ENCODE results near the gene WDFY4.

The WDFY4 gene

DNA sequence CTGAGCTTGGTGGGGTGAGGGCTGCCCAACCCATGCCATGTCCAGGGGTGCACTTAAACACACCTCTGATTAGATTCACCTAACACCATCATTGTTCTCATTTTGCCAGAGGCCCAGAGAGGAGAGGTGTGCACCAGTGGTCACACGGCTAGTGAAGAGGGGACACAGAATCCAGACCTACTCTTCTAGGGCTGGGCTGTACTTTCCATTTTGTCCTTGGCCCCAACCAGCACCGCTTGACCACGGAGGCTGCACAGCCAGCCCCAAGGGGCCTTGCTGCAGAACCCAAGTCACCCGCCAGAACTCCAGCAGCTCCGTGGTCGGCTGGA lies 246 bp upstream of the WDFY4 start:
- no peak for DNase-seq (ENCODE audit: low read depth in 2 of 2, low spot score in 1 of 2)

DNA sequence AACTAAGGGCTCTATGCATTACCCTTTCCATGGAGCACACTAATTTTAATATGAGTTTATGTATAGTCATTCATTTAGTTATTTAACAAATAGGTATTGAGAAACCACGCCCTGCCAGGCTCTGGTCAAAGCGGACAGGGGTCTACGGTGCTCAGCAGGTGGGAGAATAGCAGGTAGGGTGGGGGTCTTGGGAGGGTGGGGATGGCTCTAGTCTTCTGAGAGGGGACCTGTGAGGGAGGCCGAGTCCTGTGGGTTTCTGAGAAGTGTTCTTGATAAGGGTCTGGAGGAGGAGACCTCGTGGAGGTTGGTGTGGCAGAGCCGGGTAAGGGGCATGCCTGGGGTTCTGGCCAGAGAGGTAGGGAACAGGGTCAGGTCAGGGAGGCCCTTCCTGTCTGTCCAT lies 1.1 kb downstream of the WDFY4 start:
- DNase-seq (ENCODE audit: low read depth in 2 of 2, low spot score in 1 of 2), result no peak

DNA sequence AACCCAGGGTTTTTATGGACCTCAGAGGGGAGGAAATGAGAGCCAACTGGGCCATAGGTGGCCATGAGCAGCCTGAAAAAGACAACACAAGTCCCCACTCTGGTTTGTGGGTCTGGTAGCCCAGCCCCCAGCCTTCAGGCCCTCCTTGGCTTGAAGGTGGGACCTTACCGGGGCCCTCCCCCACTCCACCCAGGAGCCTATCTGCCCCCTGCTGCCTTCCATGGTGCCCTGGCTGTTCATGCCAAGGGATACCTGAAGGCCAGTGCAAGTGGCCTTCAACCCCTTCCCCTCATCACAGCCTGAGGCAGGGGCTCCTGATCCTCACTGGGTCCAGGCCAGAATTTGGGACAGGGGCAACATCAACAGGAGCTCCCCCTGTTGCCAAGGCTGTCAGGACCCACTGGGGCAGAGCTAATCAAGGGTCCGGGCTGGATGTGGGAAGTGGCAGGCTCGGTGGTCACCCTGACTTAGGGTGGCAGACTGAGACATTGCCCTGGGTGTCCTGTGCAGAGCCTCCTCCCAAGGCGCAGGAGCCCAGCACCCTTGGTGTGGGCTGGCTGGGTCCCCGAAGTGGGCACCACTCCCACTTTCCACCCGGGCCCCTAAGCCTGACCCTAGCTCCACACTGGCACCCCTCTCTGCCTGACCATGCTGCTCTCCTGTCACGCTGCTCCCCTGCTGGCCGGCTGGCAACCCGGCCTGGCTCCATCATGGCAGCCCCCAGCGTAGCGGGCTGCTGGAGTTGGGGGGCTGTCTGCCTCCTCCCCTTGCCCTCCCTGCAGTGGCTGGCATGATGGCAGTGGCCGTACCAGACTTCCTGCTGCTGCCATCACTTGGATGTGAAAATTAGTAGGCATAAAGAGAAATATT lies 6.4 kb downstream of the WDFY4 start:
- no peak for DNase-seq (ENCODE audit: low read depth in 2 of 2, low spot score in 1 of 2)

DNA sequence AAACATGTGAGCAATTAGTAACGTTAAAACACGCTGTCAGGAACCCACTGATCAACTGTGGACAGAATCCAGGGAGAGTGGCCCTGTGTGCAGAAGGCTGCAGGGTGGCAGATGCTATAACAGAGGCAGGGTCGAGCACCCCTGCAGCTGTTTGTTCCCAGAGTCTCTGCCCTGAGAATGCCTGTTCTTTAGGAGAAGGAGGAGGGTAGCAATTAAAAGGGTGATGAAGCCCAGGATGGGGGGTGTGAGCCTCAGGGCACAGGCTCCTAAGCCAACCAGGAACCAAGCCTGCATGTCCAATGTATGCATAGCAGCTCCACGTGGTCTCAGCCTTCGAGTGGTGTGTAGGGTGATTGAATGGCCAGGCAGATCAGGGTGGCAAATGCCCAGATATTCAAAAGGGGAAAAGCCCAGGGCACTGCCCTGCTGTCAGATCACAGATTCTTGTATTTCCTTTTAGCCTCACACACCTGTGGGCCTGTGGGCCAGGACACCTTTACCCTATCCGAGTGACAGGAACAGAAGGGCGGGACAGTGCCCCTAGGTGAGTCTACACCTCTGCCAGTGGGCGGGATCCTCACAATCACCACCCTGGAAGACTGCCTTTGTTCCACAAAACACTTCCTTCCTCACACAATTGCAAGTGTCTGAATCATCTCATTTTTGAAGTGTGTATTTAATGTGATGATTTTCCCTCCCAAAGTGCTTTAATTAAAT lies 7.3 kb downstream of the WDFY4 start:
- no peak for DNase-seq (ENCODE audit: low read depth in 2 of 2, low spot score in 1 of 2)

DNA sequence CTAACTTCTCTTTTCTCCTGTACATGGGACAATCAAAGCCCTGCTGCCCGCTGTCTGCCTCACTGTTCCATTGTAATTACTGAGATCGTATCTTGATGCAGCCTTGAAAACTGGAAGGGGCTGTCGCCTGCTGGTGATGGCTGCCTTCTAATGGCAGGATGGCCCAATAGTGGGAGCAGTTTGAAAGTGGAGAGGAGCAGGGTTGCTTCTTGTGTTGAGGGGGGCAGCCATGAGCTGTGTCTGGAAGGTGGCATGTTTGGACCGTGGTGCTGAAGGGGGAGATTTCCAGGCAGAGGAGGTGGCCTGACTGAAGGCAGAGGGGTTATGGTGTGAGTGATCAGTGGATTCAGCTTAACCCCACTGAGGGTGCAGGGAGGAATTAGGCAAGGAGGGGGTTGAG lies 8.1 kb downstream of the WDFY4 start:
- no peak for DNase-seq (ENCODE audit: low read depth in 2 of 2, low spot score in 1 of 2)

DNA sequence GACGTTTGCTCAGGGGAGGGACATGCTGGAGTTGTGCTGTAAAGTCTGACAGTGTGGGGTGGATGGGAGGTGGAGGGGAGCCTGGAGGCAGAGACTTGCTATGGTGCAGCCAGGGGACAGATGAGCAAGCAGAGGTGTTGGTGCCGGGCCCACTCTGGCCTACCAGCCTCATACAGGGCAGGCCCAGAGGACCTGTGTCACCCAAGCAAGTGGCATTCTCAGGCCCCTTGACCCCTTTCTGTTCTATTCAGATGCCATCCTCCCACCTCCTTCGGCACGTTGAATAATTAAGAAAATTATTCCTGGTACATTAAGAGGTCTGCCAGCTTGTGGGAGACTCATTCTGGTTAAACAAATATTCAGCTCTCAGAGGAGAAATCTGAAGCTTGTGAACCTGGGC lies 8.5 kb downstream of the WDFY4 start:
- DNase-seq (ENCODE audit: low read depth in 2 of 2, low spot score in 1 of 2), result no peak

DNA sequence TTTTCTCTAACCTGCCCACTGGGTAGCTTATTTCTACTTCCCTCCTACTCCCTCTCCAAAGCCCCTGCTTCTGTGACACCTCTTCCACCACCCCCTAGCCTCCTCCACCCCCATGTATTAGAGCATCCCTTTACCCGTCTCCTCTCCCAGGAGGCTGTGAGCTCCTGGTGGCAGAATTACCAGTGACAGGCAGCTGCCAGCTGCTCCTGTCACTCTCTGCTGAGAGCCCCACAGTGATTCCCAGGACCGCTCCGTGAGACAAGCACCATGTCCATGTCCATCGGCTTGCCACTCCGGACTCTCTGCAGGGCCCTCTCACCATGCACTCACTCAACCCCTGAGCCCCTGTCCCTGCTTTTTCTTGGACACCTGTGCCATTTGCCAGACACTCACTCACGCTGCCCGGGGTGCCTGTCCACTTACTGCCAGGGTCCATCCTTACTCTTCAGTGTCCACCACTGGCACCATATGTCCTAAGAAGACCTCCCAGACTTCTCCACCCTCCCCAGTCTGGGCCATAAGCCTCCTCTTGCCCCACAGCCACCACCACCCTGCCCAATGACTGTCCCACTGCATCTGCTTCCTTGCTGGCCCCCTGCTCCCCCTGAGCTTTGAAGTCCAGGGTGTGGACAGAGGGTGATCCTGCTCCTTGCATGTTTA lies 9.8 kb downstream of the WDFY4 start:
- no peak for DNase-seq (ENCODE audit: low read depth in 2 of 2, low spot score in 1 of 2)

DNA sequence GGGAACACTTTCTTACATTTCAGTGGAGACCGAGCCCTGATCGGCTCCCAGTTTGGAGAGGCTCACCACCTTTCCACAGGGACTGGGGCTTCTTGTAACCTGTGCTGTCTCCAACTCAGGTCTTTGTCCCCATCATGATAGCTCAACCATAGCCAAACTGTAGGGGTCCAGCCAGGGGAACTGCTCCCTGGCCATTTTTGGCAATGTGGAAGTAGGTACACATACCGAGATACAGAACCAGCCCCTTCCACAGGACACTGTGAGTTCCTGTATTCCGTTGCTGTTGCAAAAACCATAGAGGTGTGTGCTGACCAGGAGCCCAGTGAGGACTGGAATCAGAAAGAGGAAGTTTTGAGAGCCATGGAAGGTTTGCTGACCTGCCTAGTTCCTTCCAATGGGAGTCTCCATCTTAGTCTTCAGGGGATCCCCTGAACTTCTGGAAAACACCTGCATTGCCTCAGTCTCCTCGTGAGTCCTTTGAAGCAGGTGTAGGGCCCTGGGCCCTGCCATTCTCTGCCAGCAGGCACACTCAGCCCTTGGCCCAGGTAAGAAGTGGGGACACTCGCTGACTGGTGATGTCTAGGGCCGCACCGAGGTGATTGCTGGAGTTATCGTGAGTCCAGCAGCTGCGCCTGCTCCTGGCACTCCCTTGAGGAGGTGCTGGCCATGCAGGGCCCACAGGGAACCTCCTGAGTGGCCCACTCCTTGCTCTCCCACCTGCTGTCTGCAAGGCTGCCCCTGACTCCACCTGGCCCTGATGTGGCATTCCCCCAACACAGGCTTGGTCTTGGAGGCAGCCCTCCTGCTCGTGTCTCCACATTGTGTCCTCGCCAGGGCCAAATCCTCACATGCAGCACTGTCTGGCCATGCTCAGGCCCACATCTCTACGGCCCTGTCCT lies 11.2 kb downstream of the WDFY4 start:
- DNase-seq (ENCODE audit: low read depth in 2 of 2, low spot score in 1 of 2), result no peak

DNA sequence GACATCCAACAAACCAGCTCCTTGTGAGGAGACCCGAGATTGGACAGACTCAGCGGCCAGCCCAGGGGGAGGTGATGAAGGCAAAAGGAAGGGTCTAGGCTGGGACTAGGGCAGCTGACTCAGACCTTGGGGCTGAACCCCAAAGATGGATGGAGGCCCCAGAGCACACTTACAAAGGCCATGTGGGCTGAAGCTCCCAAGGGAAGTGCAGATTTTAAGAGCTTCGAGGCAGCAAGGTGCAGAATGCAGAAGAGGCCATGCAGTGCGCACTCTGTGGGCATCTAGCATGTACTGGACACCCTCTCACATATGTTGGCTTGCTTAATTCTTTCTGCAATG lies 11.8 kb downstream of the WDFY4 start:
- DNase-seq (ENCODE audit: low read depth in 2 of 2, low spot score in 1 of 2), result no peak

DNA sequence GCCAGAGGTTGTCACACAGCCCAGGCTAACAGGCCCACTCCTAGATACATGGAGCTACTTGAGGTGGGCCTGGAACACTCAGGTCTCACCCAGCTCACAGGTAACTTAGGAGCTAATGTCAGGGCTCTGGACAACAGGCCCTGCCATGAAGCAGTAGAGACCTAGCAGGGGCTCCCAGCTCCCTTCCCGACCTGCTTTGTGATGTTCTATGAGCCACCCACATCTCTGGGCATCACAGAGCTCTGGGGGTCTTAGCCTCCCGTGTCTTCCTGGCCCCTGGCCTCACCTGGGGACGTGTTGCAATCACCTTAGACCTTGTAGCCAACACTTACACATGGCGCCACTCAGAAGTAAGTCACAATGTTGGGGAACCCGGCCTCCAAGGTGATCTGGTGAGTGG lies 12.4 kb downstream of the WDFY4 start:
- no peak for DNase-seq (ENCODE audit: low read depth in 2 of 2, low spot score in 1 of 2)

DNA sequence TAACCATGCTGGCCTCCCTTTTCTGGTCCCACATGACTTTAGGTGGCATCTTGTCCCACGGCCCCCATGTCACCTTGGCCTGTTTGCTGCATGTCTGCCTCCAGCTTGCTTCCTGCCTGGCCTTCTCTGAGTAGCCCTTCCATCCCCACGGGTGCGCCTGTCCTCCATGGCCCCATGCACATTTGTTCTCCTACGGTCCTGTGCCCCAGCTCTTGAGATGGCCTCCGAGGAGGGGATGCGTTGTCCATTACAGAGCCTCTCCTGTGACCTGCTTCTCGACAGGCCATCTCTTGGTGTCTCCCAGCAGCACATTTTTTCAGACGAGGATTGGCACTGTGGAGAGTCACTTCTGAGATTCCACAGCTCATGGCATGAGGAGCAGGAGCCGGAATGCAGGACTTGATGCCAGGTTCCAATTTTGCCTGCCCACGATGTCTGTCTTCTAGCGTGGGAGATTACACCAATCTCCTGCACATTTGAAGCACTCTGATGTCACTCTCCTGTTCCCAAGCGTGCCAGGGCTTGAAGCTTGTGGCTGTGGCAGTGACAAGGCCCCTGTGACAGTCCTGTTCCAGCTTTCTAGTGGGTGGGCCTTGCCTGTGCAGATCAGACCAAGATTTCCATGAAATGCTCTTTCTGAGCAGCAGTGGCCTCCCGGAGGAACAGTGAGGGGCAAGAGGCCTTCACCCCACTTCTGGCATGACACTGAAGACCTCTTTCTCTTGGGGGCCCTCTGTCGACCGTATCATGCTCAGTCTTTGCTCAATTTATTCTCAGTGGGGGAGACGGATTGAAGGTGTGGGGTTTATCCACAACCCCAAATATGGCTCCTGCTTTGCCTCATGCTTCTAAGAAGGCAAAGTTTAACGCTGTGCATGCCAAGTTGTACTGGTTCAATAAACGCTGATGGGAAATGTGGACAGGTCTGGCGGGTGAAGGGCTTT lies 13.4 kb downstream of the WDFY4 start:
- no peak for DNase-seq (ENCODE audit: low read depth in 2 of 2, low spot score in 1 of 2)

DNA sequence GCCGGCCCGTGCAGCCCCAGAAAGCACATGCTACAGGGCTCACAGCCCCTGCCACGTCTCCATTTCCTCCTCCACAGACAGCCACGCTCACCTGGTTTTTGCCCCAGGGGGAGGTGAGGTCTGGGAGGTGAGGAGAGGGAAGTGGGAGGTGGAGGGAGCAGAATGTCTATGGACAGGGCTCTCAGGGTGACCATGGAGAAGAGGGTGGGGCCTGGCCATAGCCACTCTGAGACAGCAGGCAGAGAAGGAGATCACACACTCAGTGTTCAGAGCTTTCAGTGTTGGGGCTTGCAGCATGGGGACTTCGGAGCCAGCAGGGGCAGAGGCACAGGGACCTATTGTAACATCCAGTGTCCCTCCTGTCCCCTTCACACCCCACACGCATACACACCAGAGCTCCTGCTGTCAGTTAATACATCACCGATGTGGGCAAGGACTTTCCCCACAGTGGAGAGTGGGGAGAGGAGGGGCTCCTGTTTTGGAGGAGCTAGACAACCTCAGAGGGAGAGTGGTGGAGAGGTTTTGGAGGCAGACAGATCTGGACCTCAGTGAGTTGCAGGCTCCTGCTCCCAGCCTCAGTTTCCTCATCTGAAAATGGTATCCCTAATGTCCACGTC lies 14.4 kb downstream of the WDFY4 start:
- no peak for DNase-seq (ENCODE audit: low read depth in 2 of 2, low spot score in 1 of 2)

DNA sequence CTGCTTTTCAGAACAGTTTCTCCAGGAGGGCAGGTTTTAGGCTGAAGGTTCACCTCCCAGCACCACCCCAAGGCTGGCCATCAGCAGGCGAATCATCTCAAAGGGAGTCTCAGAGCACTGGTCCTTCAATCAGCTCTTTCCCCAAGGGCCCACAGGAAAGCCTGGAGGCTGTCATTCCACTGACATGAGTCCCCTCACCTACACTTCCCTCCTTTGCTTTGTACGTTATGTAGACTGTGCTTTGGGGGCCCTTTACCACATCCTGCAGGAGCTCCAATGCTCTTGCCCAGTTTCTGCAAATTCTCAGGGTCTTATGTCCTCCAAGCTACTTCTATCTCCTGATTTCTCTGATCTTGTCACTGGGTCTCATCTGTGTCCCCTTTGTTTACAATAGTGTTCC lies 15.4 kb downstream of the WDFY4 start:
- no peak for DNase-seq (ENCODE audit: low read depth in 2 of 2, low spot score in 1 of 2)

DNA sequence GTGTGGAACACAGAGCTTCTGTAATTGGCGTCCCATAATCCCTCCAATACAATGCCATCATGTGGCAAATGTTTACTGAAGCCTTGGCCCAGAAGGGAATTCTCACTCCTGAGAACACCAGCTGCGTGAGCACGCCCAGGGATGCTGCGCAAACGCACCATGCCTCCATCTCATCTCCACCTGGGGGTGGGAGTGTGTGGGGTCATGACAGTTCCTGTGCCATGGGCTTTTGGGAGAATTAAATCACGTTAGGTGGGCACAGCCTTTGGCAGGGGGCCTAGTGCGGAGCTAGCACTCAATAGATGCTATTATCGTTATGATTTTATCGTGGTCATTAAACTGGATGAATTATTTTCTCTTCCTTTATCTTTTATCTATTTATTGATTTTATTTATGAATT lies 15.8 kb downstream of the WDFY4 start:
- DNase-seq (ENCODE audit: low read depth in 2 of 2, low spot score in 1 of 2), result no peak

DNA sequence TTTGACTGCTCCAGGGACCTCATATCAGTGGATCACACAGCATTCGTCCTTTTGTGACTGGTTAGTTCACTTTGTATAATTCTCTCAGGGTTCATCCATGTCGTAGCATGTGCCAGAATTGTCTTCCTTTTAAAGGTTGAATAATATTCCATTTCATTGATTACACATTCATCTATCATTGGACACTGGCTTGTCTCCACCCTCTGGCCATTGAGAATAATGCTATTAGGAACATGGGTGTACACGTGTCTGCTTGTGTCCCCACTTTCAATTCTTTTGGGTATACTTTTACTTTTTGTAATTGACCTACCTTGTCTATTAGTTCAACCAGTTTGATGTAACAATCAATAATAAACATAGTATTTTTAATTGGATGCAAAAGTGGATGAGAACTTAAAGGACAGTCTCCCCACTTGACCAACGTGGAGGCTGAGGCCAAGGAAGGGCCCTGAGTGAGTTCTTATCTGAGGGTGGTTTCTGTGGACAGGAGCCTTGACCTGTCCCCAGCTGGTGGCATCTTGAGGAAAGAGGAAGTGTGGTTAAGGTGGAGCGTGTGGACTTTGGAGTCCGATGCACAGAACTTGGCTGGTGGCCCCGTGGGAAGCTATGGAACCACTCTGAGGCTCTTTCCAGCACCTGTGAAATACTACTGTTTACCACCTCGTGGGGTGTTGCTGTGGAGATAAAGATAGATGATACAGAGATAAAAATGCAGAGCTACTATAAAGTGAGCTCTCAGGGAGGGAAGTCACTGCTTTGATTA lies 16.6 kb downstream of the WDFY4 start:
- no peak for DNase-seq (ENCODE audit: low read depth in 2 of 2, low spot score in 1 of 2)

DNA sequence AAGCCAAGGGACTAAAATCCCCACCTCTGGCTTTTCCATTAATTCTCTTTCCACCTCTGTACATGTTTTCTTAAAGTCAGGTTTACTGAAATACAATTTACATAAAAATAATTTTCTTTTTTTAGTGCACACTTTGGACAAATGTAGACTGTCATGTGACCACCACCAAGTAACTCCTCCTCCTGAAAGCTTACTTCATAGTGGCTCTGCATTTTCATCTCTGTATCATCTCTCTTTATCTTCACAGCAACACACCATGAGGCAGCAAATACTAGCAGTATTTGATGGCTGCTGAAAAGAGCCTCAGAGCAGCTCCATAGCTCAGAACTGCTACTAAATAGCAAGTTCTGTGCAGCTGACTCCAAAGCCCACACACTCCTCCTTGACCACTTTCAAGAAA lies 17.3 kb downstream of the WDFY4 start:
- no peak for DNase-seq (ENCODE audit: low read depth in 2 of 2, low spot score in 1 of 2)

DNA sequence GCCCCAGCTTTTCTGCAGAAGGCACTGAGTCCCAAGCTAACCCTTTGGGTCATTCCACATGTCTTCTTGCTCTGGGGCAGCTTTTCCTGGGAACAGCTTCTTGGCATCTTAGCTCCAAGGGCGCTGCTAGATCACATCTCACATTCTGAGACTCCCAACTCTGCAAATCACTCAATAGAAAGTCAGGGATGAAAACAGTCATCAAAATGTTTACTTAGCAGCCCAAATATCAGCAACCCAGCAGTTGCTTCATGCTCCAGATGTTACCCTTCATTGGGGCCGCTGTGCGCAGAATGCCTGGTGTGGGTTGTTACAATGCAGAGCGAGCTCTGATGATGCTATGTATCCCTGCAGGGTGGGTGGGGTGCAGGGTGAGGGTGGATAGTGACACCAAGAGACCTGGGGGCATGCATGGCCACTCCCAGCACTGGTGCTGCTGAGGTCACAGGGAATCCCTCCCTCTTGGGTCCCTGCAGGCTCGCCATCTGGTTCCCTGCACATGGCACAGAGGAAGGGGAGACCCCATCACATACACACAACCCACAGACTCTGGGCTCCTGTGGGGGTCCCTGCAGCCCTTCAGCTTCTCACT lies 19.0 kb downstream of the WDFY4 start:
- no peak for DNase-seq (ENCODE audit: low read depth in 2 of 2, low spot score in 1 of 2)

DNA sequence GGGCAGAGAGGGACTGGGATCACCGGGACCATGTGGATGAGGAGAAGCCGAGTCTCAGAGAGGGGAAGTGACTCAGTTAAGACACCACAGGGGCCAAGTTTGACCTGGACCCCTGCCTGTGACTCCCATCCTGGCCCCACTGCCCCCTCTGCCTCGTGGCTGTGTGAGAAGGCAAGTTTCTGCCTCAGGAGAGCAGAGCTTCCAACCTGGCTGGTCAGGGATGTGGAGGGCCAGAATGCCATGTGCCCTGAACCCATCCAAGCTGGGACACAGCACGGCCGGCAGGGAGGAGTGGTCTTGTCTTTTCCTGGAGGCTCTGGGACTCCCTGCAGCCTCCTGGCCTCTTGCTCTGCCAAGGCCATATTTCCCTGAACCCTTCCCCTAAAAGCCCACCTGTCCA lies 19.5 kb downstream of the WDFY4 start:
- DNase-seq (ENCODE audit: low read depth in 2 of 2, low spot score in 1 of 2), result no peak

All from stimulated activated CD8-positive, alpha-beta memory T cell treated with anti-CD3 and anti-CD28 coated beads, Interleukin-4, amount 100 ng/mL, for 4 hours (primary cell).